Upper lobe of left lung (tissue), 6 donors: ENCODE measurements around the gene SPAG16. TPM values are rescaled to one million over a fixed set of nuclear protein-coding genes. Genes with fewer than 3 reads are reported as not detected.
A peak's percentile ranks its signal among the peaks of the same experiment; 100 is the strongest.

ENCODE experiments used
- ATAC-seq, 2 donors: fragments of 200-7000 bp; cut with Tn5 transposase; one replicate each; pipeline ENCODE4 v1.9.1; 2022; ENCODE audit warnings: mild to moderate bottlenecking in 2 of 2, moderate library complexity in 2 of 2; ENCODE audit not compliant: low FRiP score in 2 of 2
- DNase-seq, 2 donors: peaks; one replicate each; pipeline ENCODE4 v3.0.0-alpha.2; 2019 to 2020
- H3K27ac ChIP-seq, 4 donors: fragments of 200-600 bp; sonication (generic); one replicate each; pipeline ENCODE4 v1.5.1; 2016 to 2019
- H3K27me3 ChIP-seq, 4 donors: fragments of 200-600 bp; sonication (generic); one replicate each; pipeline ENCODE4 v1.5.1; 2017 to 2019
- H3K36me3 ChIP-seq, 4 donors: fragments of 200-600 bp; sonication (generic); one replicate each; pipeline ENCODE4 v1.5.1; 2016 to 2019
- H3K4me1 ChIP-seq, 4 donors: fragments of 200-600 bp; sonication (generic); one replicate each; pipeline ENCODE4 v1.5.1; 2018 to 2019
- H3K4me3 ChIP-seq, 4 donors: fragments of 200-600 bp; sonication (generic); one replicate each; pipeline ENCODE4 v1.5.1; 2017 to 2019; ENCODE audit warnings: mild to moderate bottlenecking in 2 of 4, moderate library complexity in 1 of 4
- H3K9me3 ChIP-seq, 4 donors: fragments of 200-600 bp; sonication (generic); one replicate each; pipeline ENCODE4 v1.5.1; 2018 to 2019
- EP300 ChIP-seq, 4 donors: sonication (generic); formaldehyde crosslinking; IDR thresholded peaks; one replicate each; pipeline ENCODE4 v1.5.1; 2017; ENCODE audit warnings: antibody characterized with exemption in 4 of 4, control low read depth in 2 of 4
- POLR2A ChIP-seq, 4 donors: fragments of 450-650 bp; IDR thresholded peaks; one replicate each; pipeline ENCODE4 v1.5.1; 2016 to 2017; ENCODE audit warnings: antibody characterized with exemption in 4 of 4, mild to moderate bottlenecking in 2 of 4
- POLR2AphosphoS5 ChIP-seq, 2 donors: sonication (generic); formaldehyde crosslinking; IDR thresholded peaks; one replicate each; pipeline ENCODE4 v1.5.1; 2017; ENCODE audit warnings: antibody characterized with exemption in 2 of 2
- WGBS, 2 donors: methylation state at CpG; one replicate each; pipeline ENCODE4 v1.1.5; 2017 to 2018; 5-methylcytosine and 5-hydroxymethylcytosine counted together
- total RNA-seq, 6 donors: library from RNA; depleted of rRNA in 4 of 6; stranded (reverse); fragments of >200 nt in 4 of 6; gene quantifications; one replicate each; pipeline versions ENCODE4 v1.1.0 to v1.2.1, GENCODE V29; 2016 to 2021
- TF ChIP-seq, protein P1 (sequence below), 6 experiments: fragments of 450-650 bp in 4 of 6; fragments of 200-600 bp in 2 of 6; sonication (generic) in 2 of 6; IDR thresholded peaks; one replicate each; pipeline ENCODE4 v1.5.1; 2016 to 2019; ENCODE audit warnings: antibody characterized with exemption in 6 of 6
- donor health status: DM: no; HTN: no; CAD: no; lungs with moderate emphysema.
- donor health status: DM: no; HTN: yes; CAD: no; lungs with severe emphysema.

SPAG16 gene
- total RNA-seq, 6 donors from 2014 or later, result 9.7 to 65.0 (median 12.9) TPM

GRCh38 chr2:214410918-214411554 is 1126.8 kb downstream of the SPAG16 start, which contains the start of gene VWC2L:
Gene VWC2L, plus strand, starts transcription at chr2:214411054. Its CDS starts 3,140 bp downstream, at chr2:214414194.
- ATAC-seq, result peak in 1 of 2 donors; percentile 79

DNA sequence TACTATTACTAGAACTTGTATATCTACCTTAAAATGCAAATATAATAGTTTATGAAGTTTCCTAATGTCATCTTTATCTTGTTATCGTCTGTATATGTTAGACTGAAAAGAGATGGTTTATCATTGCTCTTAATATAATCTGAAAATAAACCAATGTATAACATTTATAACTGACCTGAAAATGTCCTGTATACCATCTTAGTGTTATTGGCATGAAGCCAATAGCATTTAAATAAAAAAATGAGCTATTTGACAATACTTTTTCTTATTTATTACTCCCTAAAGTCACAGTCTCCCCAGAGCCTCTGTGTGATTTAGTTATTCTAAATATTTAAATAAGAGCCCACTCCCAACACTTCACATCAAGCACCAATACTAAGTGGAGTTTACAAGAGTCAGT is 1128.4 kb downstream of the SPAG16 start:
- Histone ChIP-seq H3K27me3 (no peaks in the 10 kb centered on the region), H3K36me3 (no peaks in the 10 kb centered on the region), H3K4me1 (no peaks in the 10 kb centered on the region), H3K9me3 (no peaks in the 10 kb centered on the region), H3K27ac (no peak overlapping the region), H3K4me3 (no peak overlapping the region)
- DNase-seq (no peak), ATAC-seq (no peak)
- WGBS, 2 donors, result 71 to 90% methylated on average over 1 of the region's 1 CpG
- no peak for TF ChIP-seq EP300 (IDR thresholded peaks at IDR 0.05)
- TF ChIP-seq POLR2A (IDR thresholded peaks at IDR 0.05), result no peak
- TF ChIP-seq, protein P1, sequence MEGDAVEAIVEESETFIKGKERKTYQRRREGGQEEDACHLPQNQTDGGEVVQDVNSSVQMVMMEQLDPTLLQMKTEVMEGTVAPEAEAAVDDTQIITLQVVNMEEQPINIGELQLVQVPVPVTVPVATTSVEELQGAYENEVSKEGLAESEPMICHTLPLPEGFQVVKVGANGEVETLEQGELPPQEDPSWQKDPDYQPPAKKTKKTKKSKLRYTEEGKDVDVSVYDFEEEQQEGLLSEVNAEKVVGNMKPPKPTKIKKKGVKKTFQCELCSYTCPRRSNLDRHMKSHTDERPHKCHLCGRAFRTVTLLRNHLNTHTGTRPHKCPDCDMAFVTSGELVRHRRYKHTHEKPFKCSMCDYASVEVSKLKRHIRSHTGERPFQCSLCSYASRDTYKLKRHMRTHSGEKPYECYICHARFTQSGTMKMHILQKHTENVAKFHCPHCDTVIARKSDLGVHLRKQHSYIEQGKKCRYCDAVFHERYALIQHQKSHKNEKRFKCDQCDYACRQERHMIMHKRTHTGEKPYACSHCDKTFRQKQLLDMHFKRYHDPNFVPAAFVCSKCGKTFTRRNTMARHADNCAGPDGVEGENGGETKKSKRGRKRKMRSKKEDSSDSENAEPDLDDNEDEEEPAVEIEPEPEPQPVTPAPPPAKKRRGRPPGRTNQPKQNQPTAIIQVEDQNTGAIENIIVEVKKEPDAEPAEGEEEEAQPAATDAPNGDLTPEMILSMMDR (IDR thresholded peaks at IDR 0.05), result no peak
- TF ChIP-seq POLR2AphosphoS5 (IDR thresholded peaks at IDR 0.05), result no peak

More at GRCh38 chr2:214410918-214411554, 1126.8 kb downstream of the SPAG16 start, which contains the start of gene VWC2L:
- WGBS, 2 donors, result 13 to 18% methylated on average over 19 of the region's 19 CpGs
- TF ChIP-seq POLR2A (IDR thresholded peaks at IDR 0.05) (no peak), EP300 (IDR thresholded peaks at IDR 0.05) (no peak), POLR2AphosphoS5 (IDR thresholded peaks at IDR 0.05) (no peak)
- TF ChIP-seq, protein P1 (IDR thresholded peaks at IDR 0.05), result no peak
- no peak within 1 kb of the TSS for H3K27ac ChIP-seq
- no peaks in the 10 kb centered on the region for H3K9me3 ChIP-seq
- H3K4me3 ChIP-seq, result no peak within 1 kb of the TSS
- H3K27me3 ChIP-seq, result no peaks in the 10 kb centered on the region
- no peaks in the 10 kb centered on the region for H3K4me1 ChIP-seq
- no peaks in the 10 kb centered on the region for H3K36me3 ChIP-seq
- peak; percentile 19 to 47 for DNase-seq

DNA sequence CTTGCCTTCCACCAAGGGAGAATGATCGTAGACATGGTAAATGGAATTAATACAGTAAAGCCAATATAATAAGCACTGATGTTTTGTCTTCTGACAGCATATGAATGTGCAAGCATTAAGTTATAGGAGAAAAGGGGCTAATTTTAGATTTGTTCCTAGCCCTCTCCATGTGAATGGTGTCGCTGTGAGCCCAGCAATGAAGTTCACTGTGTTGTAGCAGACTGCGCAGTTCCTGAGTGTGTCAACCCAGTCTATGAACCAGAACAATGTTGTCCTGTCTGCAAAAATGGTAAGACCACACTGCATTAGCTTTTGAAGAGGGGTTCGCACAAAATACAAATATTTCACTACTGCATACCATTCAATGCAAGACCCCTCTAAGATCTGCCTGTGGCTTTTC is 1152.2 kb downstream of the SPAG16 start:
- no peak for ATAC-seq
- 93 to 95% methylated on average over 4 of the region's 4 CpGs for WGBS, 2 donors
- TF ChIP-seq EP300 (IDR thresholded peaks at IDR 0.05) (no peak), POLR2AphosphoS5 (IDR thresholded peaks at IDR 0.05) (no peak), POLR2A (IDR thresholded peaks at IDR 0.05) (no peak)
- TF ChIP-seq, protein P1 (IDR thresholded peaks at IDR 0.05), result no peak

DNA sequence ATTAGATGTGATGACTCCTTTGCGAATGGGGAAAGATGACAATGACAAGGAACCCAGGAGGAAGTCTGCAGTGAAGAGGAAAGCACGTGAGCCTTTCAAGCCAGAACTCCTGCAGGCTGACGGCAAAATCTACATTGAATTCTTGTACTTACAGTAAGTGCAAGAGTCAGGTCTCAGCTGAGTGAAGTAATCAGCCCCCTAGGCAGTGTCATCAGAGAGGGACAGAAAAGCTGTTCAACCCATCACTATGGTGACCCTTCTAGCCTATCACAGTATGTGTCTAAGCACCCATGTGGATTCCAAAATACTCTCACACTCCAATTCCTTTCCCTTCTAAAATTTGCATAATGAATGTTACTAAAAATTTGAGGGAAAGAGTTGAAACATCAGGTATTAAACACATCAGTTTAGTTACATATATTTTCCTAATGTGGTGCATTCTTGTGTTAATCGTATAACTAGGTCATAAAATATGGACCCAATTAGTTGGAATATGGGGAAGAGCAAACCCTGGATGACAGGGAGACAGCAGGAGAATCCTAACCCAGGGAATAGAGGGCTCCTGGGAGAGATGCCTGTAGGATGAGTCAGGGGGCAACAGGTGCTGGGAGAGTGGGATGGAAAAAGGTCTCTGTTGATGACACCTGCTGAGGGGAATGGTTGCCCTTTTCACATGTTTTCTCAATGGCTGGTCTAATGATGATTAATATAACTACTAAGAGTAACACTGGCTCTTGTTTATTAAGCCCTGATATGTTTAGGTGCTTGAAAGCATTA is 1166.0 kb downstream of the SPAG16 start:
- DNase-seq (no peak), ATAC-seq (no peak)
- no peak overlapping the region for H3K27ac ChIP-seq
- no peak overlapping the region for H3K4me3 ChIP-seq
- no peaks in the 10 kb centered on the region for H3K36me3 ChIP-seq
- TF ChIP-seq POLR2AphosphoS5 (IDR thresholded peaks at IDR 0.05) (no peak), POLR2A (IDR thresholded peaks at IDR 0.05) (no peak), EP300 (IDR thresholded peaks at IDR 0.05) (no peak)
- TF ChIP-seq, protein P1 (IDR thresholded peaks at IDR 0.05), result no peak
- H3K27me3 ChIP-seq, result no peaks in the 10 kb centered on the region
- no peaks in the 10 kb centered on the region for H3K9me3 ChIP-seq
- no peaks in the 10 kb centered on the region for H3K4me1 ChIP-seq
- WGBS, 2 donors, result 74 to 79% methylated on average over 3 to 4 of the region's 4 CpGs

More for the DNA sequence above, 1152.2 kb downstream of the SPAG16 start:
- no peaks in the 10 kb centered on the region for H3K27me3 ChIP-seq
- H3K9me3 ChIP-seq, result no peaks in the 10 kb centered on the region
- H3K4me1 ChIP-seq, result no peaks in the 10 kb centered on the region
- no peak overlapping the region for H3K4me3 ChIP-seq
- H3K27ac ChIP-seq, result no peak overlapping the region
- no peak for DNase-seq
- no peaks in the 10 kb centered on the region for H3K36me3 ChIP-seq
